KG1 (cell line): ENCODE measurements around the gene OR14A16.

Source experiments
- DNase-seq: peaks from one replicate; lab custom pipeline; 2025; lab: John Stamatoyannopoulos, UW

The OR14A16 gene, protein sequence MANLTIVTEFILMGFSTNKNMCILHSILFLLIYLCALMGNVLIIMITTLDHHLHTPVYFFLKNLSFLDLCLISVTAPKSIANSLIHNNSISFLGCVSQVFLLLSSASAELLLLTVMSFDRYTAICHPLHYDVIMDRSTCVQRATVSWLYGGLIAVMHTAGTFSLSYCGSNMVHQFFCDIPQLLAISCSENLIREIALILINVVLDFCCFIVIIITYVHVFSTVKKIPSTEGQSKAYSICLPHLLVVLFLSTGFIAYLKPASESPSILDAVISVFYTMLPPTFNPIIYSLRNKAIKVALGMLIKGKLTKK

DNA sequence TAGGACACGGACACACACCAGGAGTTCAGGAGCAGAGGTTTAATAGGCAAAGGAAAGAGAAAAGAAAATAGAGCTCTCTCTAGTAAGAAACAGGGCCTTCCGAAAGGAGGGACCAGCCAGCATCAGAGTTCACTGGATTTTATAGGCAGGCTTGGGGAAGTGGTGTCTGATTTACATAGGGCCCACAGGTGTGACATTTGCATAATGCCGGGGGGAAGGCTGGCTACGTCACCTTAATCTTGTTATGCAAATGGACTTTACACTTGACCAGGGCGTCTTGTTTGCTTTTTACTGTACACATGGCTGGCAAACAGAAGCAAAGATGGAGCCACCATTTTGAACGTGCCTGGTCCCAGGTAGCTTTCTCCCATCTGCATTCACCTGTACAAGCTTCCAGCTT, at the start of gene OR14A16:
OR14A16 (minus strand) TSS at position 97 of the 400 bp plus-strand sequence. CDS start 8,390 bp downstream, outside the sequence.
- no peak for DNase-seq

DNA sequence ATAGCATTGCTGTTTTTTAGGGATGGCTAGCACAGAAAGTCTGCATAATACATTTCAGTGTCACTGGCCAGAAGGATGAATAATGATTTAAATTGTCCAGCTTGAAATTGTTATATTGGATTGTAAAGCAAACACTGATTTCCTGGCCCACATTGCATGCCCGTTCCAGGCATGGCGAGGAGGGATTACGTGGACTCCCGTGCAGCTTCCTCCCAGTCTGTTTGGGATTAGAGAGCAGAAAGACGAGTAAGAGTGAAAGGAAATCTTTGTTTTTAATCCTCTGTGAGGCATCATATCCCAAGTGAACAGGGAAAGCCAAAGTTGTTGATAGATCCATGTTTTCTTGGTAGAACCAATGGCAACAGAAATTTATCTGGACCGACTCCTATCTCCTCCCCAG, 41.5 kb upstream of the OR14A16 start:
- DNase-seq, result no peak

DNA sequence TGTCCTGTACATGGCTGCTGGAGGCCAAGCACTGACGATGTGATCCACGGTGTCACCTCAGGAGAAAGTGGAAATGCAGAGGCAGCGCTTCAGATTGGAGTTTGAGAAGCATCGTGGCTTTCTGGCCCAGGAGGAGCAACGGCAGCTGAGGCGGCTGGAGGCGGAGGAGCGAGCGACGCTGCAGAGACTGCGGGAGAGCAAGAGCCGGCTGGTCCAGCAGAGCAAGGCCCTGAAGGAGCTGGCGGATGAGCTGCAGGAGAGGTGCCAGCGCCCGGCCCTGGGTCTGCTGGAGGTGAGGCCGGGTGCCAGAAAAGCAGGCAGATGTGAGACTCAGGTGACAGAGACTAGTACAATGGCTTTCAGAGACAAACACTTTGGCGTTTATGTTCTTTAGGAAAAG, 40.7 kb upstream of the OR14A16 start:
- no peak for DNase-seq

DNA sequence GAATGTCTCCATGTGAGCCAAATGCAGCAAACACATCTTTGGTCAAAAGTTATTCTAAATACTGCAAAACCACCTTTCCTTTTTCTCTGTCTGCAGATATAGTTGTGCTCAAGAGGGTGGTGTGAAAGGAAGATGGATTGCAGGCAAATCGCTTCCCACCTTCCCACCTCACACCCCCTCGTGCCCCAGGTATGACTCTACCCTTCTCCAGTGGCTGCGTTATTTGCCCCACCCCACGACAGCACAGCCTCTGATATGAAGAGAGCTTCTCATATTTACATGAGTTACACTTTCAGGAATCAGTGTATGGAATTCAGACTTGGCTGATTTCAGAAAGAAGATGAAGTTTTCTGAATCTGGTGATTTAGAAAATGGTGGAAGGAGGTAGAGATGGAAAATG, 38.8 kb upstream of the OR14A16 start:
- no peak for DNase-seq

DNA sequence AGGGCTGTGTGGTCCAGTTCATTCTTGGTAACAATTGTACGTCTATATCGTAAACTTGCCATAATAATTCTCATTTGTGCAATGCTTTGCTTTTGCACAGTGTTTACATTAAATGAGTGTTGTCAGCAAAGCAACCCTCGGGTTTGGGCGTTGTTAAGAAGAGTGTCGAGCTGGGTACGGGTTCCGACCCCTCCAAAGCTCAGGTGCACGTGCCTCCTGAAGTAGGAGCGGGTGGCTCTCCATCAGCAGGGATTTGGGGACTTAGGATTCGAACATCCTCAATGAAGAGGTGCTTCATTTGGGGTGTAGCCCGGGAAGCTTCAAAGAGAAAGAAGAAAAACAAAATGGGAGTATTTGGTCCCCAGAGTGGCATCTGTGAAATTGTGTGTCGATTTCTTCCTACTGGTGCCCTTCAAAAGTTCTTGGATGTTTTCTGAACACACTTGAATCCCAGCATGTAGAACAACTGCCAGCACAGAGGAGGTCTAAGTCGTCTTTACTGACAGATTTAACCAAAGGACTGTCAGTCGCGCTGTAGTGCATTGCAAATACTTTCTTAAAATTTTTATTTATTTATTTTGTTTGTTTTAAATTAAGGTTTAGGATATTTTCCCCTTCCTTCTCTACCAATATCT, 34.2 kb upstream of the OR14A16 start:
- DNase-seq, result peak; percentile 35

DNA sequence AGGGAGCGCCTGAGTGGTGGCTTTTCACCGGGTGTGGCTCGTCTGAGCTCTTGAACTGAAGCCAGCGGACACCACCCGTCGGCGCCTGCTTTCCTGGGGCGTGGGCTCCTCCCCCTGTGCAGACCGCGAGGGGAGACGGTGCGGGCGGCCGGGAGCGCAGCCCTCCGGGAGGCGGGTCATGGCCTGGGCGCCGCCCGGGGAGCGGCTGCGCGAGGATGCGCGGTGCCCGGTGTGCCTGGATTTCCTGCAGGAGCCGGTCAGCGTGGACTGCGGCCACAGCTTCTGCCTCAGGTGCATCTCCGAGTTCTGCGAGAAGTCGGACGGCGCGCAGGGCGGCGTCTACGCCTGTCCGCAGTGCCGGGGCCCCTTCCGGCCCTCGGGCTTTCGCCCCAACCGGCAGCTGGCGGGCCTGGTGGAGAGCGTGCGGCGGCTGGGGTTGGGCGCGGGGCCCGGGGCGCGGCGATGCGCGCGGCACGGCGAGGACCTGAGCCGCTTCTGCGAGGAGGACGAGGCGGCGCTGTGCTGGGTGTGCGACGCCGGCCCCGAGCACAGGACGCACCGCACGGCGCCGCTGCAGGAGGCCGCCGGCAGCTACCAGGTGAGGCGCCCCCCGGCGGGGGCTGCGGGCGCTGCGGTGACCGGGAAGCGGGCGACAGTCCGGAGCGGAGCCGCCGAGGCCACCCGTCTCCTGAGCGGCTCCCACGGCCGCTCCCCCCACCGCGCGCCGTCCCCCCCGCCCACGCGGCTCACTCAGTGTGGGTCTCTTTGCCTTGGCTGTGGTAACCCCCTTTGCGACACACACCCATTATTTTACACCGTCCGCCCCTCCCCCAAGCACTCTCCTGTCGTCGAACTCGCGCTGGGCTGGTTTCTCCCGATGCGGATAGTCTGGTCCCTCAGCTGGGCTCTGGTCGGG, 33.4 kb upstream of the OR14A16 start, which contains the start of gene TRIM58:
TRIM58 (plus strand) TSS at position 119 of the 916 bp plus-strand sequence; CDS start at position 179, 60 bp downstream.
- DNase-seq, result peak; percentile 58

DNA sequence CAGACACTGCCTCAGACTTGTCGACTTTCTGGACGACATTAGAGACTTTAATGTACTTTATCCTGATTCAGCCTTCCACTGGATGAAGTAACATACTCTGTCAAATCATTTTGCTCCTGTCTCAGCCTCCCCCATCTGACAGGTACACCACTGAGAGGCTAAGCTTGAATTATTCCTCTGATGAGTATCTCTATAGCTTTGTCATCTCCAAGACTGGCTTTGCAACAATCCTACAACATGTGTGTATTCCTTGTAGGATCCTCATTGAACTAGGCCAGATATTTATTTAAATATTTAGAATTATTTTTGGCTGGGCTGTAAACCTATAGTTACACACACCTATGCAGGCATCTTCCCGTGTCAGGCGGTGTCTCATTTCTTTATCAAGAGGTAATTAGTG, 32.0 kb upstream of the OR14A16 start:
- DNase-seq, result no peak

DNA sequence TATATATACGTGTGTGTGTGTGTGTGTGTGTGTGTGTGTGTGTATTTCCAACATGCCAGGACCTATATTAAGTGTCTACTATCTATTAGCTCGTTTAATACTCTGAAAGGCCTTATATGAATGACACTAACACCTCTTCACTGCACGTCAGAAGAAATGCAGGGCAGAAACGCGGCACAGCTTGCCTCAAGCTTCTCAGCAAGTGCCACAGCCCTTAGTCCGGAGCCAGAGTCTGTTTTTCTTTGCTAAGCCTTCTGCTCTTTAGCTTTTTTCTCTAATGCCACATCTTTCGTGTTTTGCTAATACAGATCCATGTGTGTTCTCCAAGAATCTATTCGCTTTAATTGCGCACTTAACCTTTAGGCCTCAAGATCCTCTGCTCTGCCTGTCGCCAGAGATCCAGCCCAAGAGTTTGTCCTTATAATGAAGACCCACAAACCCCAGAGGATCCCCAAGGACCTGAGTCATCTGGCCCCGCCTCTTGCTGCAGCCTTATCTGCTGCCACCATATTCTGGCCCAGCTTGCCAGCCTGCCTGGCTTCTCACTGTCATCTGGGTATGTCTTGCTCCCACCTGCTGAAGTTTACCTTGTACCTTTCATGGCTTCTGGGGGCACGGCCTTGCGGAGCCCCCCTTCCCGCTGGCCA, 31.1 kb upstream of the OR14A16 start:
- DNase-seq, result no peak

DNA sequence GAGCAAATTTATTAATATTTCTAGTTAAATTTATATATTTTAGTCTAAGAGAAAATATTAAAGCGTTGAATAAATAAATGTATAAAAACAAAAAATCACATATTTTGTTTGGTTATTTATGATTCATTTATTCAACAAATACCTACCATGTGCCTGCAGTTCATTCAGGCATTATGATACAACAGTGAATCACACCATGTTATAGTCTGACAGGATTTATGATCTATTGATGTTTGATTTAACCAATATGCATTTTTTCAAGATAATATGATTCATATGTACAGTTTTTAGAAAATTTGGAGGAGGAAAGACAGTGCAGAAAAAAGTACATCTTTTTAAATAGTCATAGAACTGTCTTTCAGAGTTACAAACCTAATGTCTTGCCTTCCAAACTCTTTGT, 25.7 kb upstream of the OR14A16 start:
- DNase-seq, result no peak

DNA sequence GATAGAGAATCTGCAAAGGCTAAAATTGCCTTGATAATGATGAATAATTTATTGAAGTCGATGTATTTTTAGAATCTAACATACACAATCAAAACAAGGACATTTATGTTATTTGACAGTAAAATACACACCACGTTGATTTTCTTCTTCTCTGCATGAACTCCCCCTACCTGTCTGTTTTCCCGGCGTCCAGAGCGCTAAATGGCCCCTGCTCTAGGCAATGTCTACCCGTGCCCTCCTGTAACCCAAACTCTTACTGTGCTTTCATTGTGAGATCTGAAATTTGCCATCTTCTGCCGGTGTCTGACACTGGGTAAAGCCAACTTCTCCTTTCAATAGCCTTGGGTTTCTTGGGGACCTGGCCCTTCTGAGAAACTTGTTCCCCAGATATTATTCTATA, 24.4 kb upstream of the OR14A16 start:
- DNase-seq, result no peak

DNA sequence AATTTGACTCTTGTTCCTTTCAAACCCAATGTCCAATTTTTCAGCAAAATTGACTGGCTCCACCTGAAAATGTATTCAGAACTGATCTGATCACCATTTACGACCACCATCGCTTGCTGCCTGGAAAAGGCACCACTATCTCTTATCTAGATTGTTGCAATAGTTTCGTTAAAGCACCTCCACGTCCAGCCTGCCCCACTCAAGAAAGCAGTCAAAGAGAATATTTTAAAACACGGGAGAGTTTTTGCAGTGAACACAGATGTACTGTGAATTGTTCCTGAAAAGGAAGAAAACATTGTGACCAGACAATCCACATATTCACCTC, 21.7 kb upstream of the OR14A16 start:
- no peak for DNase-seq

DNA sequence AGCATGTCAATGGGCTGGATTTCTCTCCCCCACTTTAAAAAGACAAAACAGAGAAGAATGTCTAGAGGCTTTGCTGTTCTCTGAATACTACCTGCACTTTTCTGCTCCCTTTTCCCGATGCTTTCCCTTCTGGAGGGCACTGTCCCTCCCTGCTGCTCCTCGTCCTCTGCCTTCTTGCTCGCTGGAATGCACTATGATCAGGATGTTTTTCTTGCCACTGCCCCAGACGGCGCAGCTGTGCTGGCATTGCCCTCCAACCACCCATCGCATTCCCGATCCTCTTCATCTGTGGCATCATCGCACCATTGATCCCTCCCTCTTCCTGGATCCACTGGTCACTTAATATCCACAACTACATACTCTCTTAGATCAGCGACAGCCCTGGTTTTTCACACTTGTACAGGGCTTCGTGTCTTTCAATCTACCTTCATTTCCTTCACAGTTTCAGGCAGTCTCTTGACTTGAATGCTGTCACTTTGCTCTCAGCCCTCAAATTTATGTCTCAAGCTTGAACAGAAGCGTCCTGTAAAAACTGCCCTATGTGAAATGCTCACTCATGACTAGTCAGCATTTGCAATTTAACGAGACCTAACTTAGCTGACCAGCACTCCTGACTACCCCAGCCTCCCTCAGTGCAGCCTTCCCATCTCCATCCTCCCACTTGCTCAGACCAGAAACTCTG, 21.2 kb upstream of the OR14A16 start:
- no peak for DNase-seq

DNA sequence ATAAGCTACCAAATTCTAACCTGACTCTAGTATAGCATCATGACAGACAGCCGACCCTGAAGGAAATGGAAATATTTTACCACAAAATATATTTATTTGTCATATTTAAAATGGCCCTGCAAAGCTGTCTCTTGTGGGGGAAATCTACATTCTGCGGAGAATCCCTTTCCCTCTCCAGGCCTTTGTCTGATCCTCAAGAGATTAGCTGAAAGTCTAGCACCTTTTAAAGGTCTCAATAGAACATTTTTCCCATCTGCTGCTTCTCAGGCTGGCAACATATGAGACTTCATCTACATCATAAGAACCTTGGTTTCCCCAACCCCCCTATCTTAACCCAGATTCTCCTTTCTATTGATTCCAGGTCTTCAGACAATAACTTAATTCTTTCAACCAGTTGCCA, 19.5 kb upstream of the OR14A16 start:
- no peak for DNase-seq

DNA sequence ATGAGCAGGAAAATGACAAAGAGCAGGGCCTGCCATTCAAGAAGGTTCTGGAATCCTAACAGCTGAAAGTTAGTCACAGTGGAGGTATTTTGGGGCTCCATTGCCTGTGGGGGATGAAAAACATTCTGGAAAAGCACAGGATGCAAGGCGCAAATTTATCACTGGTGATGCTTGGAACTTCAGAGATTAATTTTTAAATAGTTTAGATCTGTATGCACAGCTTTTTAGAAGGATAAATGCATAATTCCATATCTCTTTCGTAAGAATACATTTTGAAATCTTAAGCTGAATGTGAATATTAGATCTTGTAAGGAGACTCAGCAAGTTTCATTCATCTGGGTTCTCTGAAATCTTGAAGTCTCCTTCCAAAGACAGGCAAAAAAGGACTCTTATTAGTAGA, 17.9 kb upstream of the OR14A16 start, which contains the start of gene OR11L1:
OR11L1 (minus strand) TSS at position 101 of the 400 bp plus-strand sequence; CDS start at position 101, 0 bp downstream.
- DNase-seq, result no peak

DNA sequence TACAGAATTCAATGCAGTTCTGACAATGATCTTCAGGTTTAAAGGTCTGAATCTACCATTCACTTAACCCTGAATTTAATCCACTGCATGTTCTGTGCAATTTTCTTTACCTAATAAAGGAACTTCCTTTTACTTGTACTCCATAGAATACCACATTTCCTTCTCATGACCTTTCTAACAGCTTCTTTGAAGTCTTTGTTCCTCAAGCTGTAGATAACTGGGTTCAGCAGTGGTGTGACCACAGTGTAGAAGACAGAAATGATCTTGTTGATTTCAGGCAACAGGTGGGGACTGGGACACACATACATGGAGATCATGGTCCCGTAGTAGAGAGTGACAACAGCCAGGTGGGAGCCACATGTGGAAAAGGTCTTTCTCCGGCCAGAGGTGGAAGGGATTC, 16.9 kb upstream of the OR14A16 start:
- no peak for DNase-seq

DNA sequence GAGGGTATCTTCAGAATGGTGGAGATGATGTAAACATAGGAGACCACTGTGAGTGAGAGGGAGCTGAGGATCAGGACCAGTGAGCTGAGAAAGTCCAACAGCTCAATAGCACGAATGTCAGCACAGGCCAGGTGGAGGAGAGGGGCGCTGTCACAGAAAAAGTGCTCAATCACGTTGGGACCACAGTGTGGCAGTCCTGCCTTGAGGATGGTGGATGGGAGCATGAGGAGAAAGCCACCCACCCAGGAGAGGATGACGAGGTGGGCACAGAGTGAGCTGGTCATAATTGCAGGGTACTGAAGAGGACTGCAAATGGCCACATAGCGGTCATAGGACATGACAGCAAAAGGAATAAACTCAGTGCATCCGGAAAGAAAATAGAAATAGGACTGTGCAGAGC, 9.7 kb upstream of the OR14A16 start:
- no peak for DNase-seq

DNA sequence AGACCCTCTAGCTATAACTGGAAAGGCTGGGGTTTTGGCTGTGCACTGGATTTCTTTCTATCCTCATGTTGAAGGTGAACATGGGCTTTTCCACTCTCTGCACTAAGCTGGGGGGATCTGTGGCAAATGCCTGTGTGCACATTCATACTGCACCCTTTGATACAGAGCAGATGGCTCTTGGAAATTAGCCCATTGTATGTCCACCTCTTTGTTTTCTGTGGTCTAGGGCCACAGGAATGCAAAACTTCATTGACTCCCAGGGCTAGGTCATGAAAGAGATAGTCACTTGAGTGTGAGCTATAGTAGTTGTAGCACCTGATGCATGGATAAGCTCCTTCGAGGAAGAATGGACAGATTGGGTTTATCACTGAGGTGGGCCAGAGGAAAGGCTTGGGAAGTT, 5.7 kb upstream of the OR14A16 start:
- DNase-seq, result no peak

DNA sequence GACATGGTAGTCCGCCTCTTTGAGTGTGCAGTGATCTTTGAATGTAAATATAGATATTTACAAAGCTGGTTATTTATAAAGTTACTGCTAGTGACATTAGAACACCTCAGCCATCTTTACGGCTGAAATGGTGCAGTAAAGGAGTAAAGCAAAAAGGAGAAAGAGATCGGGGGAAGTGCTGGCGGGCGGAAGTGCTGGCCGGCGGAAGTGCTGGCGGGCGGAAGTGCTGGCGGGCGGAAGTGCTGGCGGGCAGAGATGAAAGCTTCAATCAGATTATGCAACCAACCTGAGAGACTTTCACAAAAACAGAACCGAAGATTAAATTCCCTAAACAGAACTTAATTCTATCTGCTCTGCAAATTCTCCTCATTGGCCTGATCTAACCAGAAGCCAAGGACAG, 1.4 kb upstream of the OR14A16 start:
- no peak for DNase-seq

DNA sequence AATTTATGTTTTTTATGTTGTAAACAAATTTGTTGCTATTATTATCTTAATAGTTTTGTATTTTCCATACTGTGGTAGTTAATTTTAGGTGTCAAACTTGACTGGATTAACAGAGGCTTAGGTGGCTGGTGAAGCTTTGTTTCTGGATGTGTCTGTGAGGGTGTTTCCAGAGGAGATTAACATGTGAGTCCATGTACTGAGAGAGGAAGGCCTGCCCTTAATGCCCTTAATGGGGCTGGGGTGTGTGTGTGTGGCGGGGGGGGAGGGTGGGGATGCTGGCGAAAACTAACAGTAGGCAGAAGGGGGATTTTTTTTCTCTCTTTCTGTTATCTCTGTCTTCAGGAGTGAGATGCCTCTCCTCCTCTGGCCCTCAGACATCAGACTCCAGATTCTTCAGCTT, 1.9 kb downstream of the OR14A16 start:
- no peak for DNase-seq

DNA sequence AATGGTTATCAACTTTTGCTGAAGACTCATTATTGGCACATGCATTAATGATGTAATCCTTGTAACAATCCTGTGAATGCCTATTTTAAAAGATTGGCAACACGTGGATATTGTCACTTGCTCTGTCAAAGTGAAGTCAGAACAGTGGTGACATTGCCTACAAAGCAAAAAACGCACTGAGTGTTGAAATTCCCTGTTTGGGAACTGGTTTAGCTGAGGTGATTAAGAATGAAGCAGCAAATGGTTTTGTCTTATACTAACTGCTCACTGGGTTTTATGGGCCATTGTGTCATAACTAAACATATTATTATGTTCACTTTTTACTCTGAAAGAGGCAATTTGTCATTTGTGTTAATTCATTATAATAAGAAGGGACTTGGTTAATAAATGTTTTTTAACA, 11.3 kb downstream of the OR14A16 start:
- no peak for DNase-seq

DNA sequence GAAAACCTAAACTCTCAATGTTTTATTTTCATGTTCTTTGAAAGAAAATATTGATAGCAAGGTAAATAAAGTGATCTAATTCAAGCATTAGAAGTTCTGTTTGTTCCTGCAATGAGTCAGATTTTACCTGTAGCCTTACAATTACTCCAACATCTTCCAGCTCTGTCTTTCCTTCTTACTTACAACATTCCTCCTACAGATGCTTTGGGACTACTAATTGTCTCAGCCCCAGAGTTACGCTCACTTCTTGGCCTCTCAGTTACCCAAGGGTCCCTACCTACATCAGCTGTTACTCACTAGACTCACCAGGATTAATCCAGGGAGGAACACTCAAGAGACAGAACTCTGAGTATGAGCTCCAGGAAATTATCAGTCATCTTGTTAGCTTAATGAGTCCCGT, 26.4 kb downstream of the OR14A16 start:
- DNase-seq, result no peak

DNA sequence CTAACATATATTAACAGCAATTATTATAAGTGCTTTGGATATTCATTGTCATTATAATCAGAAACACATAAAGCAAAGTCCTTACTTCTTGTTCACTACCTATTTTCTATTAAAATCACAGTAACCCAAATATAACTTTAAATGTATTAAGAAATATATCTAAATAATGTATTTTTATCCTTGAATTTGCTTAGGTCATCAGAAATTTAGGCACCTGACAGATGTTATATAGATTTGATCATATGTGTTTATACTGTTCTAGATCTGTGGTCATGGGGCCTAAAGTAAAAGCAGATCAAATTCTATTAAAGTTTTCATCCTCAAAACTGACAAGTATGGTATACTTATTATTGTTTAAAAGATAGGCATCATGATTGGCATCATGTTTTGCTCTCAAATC, 54.3 kb downstream of the OR14A16 start:
- DNase-seq, result no peak
